ENCODE results near the gene LRRC14B.

DNA sequence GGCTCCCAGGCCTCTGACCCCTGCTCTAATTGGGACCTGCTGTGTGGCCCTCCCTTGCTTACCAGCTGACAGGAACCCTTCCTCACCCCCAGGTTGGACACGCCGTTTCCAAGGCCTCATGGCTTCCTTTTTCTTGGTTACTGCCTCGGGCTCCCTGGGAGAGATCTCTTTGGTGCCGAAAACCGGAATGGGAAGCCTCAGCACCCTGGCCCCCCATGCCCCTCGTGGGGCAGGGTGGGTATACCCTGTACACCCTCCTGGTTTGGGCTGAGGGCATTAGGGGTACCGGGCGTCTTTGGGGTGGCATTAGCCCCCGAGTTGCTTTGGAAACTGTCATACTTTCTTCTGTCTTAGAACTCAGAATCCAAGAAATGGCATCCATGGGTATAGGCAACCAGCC is 10.1 kb upstream of the LRRC14B start:
- no peak for TF ChIP-seq POLR2A (IDR thresholded peaks at IDR 0.05)
- TF ChIP-seq, protein P1, sequence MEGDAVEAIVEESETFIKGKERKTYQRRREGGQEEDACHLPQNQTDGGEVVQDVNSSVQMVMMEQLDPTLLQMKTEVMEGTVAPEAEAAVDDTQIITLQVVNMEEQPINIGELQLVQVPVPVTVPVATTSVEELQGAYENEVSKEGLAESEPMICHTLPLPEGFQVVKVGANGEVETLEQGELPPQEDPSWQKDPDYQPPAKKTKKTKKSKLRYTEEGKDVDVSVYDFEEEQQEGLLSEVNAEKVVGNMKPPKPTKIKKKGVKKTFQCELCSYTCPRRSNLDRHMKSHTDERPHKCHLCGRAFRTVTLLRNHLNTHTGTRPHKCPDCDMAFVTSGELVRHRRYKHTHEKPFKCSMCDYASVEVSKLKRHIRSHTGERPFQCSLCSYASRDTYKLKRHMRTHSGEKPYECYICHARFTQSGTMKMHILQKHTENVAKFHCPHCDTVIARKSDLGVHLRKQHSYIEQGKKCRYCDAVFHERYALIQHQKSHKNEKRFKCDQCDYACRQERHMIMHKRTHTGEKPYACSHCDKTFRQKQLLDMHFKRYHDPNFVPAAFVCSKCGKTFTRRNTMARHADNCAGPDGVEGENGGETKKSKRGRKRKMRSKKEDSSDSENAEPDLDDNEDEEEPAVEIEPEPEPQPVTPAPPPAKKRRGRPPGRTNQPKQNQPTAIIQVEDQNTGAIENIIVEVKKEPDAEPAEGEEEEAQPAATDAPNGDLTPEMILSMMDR (IDR thresholded peaks at IDR 0.05), result no peak

Data from breast epithelium (tissue), 3 donors.